Large intestine (tissue), 3 donors: ENCODE data around the gene ACYP2. TPM values are rescaled to one million over a fixed set of nuclear protein-coding genes. Genes with fewer than 3 reads are reported as not detected.

Source experiments
- DNase-seq, 2 donors: peaks; one replicate each; pipeline versions ENCODE4 v3.0.0 to v3.0.0-alpha.2; 2013
- H3K27ac ChIP-seq: one replicate; pipeline ENCODE4 v1.5.1; 2013; ENCODE audit warnings: low read length
- H3K27me3 ChIP-seq: 2 replicates; pipeline ENCODE4 v1.6.1; 2013; ENCODE audit warnings: low read length; ENCODE audit not compliant: control insufficient read depth, insufficient read depth
- H3K36me3 ChIP-seq: 2 replicates; pipeline ENCODE4 v1.6.1; 2013; ENCODE audit warnings: low read length; ENCODE audit not compliant: control insufficient read depth, insufficient read depth
- H3K4me1 ChIP-seq: one replicate; pipeline ENCODE4 v1.6.1; 2013; ENCODE audit warnings: low read length; ENCODE audit not compliant: control insufficient read depth, insufficient read depth
- H3K4me3 ChIP-seq: one replicate; pipeline ENCODE4 v1.5.1; 2013; ENCODE audit warnings: low read length
- H3K9me3 ChIP-seq: one replicate; pipeline ENCODE4 v1.6.1; 2013; ENCODE audit warnings: mild to moderate bottlenecking, low read depth, low read length, moderate library complexity; ENCODE audit not compliant: control insufficient read depth
- WGBS: methylation state at CpG from one replicate; pipeline ENCODE4 v1.1.5; 2013; ENCODE audit warnings: low lambda C conversion rate; ENCODE audit not compliant: insufficient coverage; 5-methylcytosine and 5-hydroxymethylcytosine counted together
- polyA plus RNA-seq: library from polyadenylated mRNA; unstranded; fragments of 120-200 nt; gene quantifications from one replicate; pipeline ENCODE4 v1.2.1, GENCODE V29; 2013

Gene ACYP2
- polyA plus RNA-seq, 1 donor: 13.5 TPM

DNA sequence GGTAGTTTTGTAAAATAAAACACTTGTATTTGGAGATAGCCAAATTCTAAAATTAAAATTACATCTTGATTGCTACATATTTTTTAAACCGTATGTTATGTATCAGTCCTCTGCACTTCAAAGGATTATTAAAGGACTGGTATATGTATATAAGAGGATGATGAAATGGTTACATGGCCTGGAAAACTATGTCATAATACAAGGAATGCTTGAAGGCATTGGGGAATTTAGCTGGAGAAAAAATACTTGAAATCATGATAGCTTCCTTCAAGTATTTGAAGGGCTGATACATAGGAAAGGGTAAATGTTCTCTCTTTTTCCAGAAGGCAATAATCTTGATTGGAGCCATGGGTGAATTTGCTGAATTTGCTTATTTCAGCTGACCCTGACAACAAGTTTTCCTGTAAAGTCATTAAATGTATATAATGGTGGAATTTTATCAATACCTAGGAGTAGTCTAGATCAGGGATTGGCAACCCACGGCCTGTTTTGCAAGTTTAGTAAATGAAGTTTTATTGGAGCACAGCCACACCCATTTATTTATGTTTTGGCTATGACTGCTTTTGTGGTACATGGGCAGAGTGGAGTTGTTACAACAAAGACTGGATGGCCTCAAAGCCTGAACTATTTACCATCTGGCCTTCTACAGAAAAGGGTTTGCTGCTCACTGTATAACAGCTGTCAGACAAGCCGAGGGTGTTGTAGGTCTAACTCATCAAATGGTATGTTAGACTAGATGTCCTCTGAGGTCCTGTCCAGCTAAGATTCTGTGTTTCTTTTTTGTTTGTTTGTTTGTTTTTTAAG lies 34.4 kb downstream of the ACYP2 start:
- no peaks in the 10 kb centered on the region for H3K27me3 ChIP-seq
- H3K4me3 ChIP-seq: no peak overlapping the region
- DNase-seq: no peak
- no peak overlapping the region for H3K27ac ChIP-seq
- 71% methylated on average over 1 of the region's 3 CpGs for WGBS
- H3K4me1 ChIP-seq: no peaks in the 10 kb centered on the region
- no peaks in the 10 kb centered on the region for H3K36me3 ChIP-seq
- H3K9me3 ChIP-seq: peaks cover 7% of the 10 kb centered on the region

GRCh38 chr2:54158311-54158710 lies 42.9 kb downstream of the ACYP2 start:
- Histone ChIP-seq H3K4me3 (no peak overlapping the region), H3K27ac (no peak overlapping the region), H3K9me3 (peaks cover 3% of the 10 kb centered on the region), H3K36me3 (no peaks in the 10 kb centered on the region), H3K4me1 (no peaks in the 10 kb centered on the region), H3K27me3 (no peaks in the 10 kb centered on the region)
- 100% methylated on average over 1 of the region's 6 CpGs for WGBS
- no peak for DNase-seq

GRCh38 chr2:54161660-54162424 lies 46.4 kb downstream of the ACYP2 start:
- Histone ChIP-seq H3K27me3 (no peaks in the 10 kb centered on the region), H3K9me3 (no peaks in the 10 kb centered on the region), H3K27ac (no peak overlapping the region), H3K4me3 (no peak overlapping the region), H3K4me1 (no peaks in the 10 kb centered on the region), H3K36me3 (no peaks in the 10 kb centered on the region)
- DNase-seq: no peak
- 67% methylated on average over 1 of the region's 3 CpGs for WGBS

- Histone ChIP-seq H3K9me3 (no peaks in the 10 kb centered on the region), H3K27me3 (no peaks in the 10 kb centered on the region), H3K27ac (no peak overlapping the region), H3K4me1 (no peaks in the 10 kb centered on the region), H3K36me3 (no peaks in the 10 kb centered on the region), H3K4me3 (no peak overlapping the region)
- DNase-seq: no peak
- WGBS: 100% methylated on average over 1 of the region's 1 CpG
Measured at GRCh38 chr2:54164106-54164505, 48.7 kb downstream of the ACYP2 start.

GRCh38 chr2:54166121-54166773 lies 50.8 kb downstream of the ACYP2 start:
- Histone ChIP-seq H3K27me3 (no peaks in the 10 kb centered on the region), H3K4me1 (no peaks in the 10 kb centered on the region), H3K27ac (no peak overlapping the region), H3K9me3 (no peaks in the 10 kb centered on the region), H3K36me3 (no peaks in the 10 kb centered on the region), H3K4me3 (no peak overlapping the region)
- DNase-seq: no peak
- 100% methylated on average over 1 of the region's 3 CpGs for WGBS

- Histone ChIP-seq H3K4me1 (no peaks in the 10 kb centered on the region), H3K36me3 (no peaks in the 10 kb centered on the region), H3K4me3 (no peak overlapping the region), H3K9me3 (no peaks in the 10 kb centered on the region), H3K27me3 (no peaks in the 10 kb centered on the region), H3K27ac (no peak overlapping the region)
- WGBS: no CpG with 5 or more reads among the region's 2 CpGs
- DNase-seq: peak; percentile 4 to 11
Measured at GRCh38 chr2:54176577-54176976, 61.2 kb downstream of the ACYP2 start.

DNA sequence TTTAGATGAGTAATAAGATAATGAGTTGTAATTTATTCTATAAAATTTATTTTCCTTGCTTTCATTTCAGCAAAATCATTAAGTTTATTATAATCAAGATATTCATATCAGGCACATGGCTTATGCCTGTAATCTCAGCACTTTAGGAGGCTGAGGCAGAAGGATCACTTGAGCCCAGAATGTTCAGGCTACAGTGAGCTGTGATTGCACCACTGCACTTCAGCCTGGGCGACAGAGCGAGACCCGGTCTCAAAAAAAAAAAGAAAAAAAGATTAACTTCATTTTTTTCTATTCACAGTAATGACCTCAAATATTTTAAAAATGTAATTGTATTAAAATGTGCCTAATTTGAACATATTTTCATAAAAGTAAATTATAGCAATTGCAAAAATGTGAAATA lies 67.9 kb downstream of the ACYP2 start:
- no CpG with 5 or more reads among the region's 3 CpGs for WGBS
- no peaks in the 10 kb centered on the region for H3K4me1 ChIP-seq
- no peaks in the 10 kb centered on the region for H3K9me3 ChIP-seq
- H3K36me3 ChIP-seq: no peaks in the 10 kb centered on the region
- no peak overlapping the region for H3K4me3 ChIP-seq
- no peak for DNase-seq
- H3K27me3 ChIP-seq: no peaks in the 10 kb centered on the region
- no peak overlapping the region for H3K27ac ChIP-seq

- WGBS: no CpG with 5 or more reads among the region's 4 CpGs
Measured at GRCh38 chr2:54183972-54184371, 68.6 kb downstream of the ACYP2 start.

DNA sequence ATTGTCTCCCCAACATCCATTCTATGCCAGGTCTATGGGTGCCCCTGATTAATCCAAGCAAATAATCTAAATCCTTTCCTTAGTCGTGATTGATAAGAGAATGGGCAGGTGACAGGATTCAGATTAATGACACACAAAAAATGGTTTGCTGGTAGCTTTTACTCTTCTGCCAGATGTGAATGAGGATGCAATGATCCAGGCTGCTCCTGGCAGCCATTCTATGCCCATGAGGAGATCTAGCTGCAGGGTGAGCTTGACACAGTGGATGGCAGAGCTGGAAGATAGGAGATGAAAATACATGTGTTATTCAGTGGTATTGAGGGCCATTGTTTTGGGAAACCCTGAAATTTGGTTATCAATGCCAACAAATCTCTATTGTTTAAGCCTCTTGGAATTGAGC lies 69.7 kb downstream of the ACYP2 start:
- no peak for DNase-seq
- Histone ChIP-seq H3K4me3 (no peak overlapping the region), H3K27ac (no peak overlapping the region), H3K36me3 (peaks cover 3% of the 10 kb centered on the region), H3K4me1 (no peaks in the 10 kb centered on the region), H3K27me3 (no peaks in the 10 kb centered on the region), H3K9me3 (no peaks in the 10 kb centered on the region)
- WGBS: no CpG with 5 or more reads among the region's 1 CpG

More at GRCh38 chr2:54183972-54184371, 68.6 kb downstream of the ACYP2 start:
- peaks cover 3% of the 10 kb centered on the region for H3K36me3 ChIP-seq
- H3K27ac ChIP-seq: no peak overlapping the region
- H3K9me3 ChIP-seq: no peaks in the 10 kb centered on the region
- H3K4me1 ChIP-seq: no peaks in the 10 kb centered on the region
- no peak overlapping the region for H3K4me3 ChIP-seq
- no peak for DNase-seq
- no peaks in the 10 kb centered on the region for H3K27me3 ChIP-seq

- no peak for DNase-seq
- Histone ChIP-seq H3K9me3 (no peaks in the 10 kb centered on the region), H3K4me1 (no peaks in the 10 kb centered on the region), H3K36me3 (peaks cover 3% of the 10 kb centered on the region), H3K27ac (no peak overlapping the region), H3K4me3 (no peak overlapping the region), H3K27me3 (no peaks in the 10 kb centered on the region)
- WGBS: 100% methylated on average over 1 of the region's 5 CpGs
Measured at GRCh38 chr2:54187331-54187730, 71.9 kb downstream of the ACYP2 start.
